IMR-90 (cell line): ENCODE measurements around the gene SUN1.
"Not testable (repeated sequence)": the region's sequence is repeated elsewhere in the genome, so short reads cannot be mapped to it uniquely, and the experiment has no call there.

Experiments used
- CHD1 ChIP-seq: IDR thresholded peaks from 2 replicates; pipeline ENCODE4 v1.6.1; 2012; ENCODE audit warnings: low read depth, low read length, improper control_type of control experiment
- MAFK ChIP-seq: IDR thresholded peaks from 2 replicates; pipeline ENCODE4 v1.6.1; 2012; ENCODE audit warnings: low read depth, low read length, improper control_type of control experiment
- MAZ ChIP-seq: IDR thresholded peaks from 2 replicates; pipeline ENCODE4 v1.6.1; 2012; ENCODE audit warnings: low read depth, mild to moderate bottlenecking, low read length, improper control_type of control experiment, moderate library complexity, borderline replicate concordance
- POLR2A ChIP-seq: IDR thresholded peaks from 2 replicates; pipeline ENCODE4 v1.6.1; 2012; ENCODE audit warnings: mild to moderate bottlenecking, low read depth, low read length
- RCOR1 ChIP-seq: IDR thresholded peaks from 2 replicates; pipeline ENCODE4 v1.6.1; 2012; ENCODE audit warnings: mild to moderate bottlenecking, low read length, improper control_type of control experiment; ENCODE audit not compliant: insufficient replicate concordance
- RFX5 ChIP-seq: IDR thresholded peaks from 2 replicates; pipeline ENCODE4 v1.8.0; 2012; ENCODE audit warnings: low read depth, mild to moderate bottlenecking, low read length, moderate library complexity
- TF ChIP-seq, protein P1 (sequence below): fragments of 150-350 bp; IDR thresholded peaks from 2 replicates; pipeline ENCODE4 v1.6.1; 2017; ENCODE audit warnings: mild to moderate bottlenecking, antibody characterized with exemption, low read length, low read depth
- TF ChIP-seq, protein P2 (sequence below): conservative IDR thresholded peaks from 2 replicates; pipeline ENCODE4 v1.5.1; 2012; ENCODE audit warnings: mild to moderate bottlenecking, low read depth, low read length, improper control_type of control experiment

DNA sequence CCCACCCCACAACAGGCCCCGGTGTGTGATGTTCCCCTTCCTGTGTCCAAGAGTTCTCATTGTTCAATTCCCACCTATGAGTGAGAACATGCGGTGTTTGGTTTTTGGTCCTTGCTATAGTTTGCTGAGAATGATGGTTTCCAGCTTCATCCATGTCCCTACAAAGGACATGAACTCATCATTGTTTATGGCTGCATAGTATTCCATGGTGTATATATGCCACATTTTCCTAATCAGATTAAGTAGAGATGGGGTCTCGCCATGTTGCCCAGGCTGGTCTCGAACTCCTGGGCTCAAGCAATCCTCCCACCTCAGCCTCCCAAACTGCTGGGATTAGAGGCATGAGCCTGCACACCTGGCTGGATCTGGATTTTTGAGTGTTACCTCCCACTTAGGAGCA is 28.5 kb upstream of the SUN1 start:
- not testable (repeated sequence) for TF ChIP-seq MAFK, MAZ, RFX5, RCOR1, CHD1, POLR2A
- TF ChIP-seq, protein P1, sequence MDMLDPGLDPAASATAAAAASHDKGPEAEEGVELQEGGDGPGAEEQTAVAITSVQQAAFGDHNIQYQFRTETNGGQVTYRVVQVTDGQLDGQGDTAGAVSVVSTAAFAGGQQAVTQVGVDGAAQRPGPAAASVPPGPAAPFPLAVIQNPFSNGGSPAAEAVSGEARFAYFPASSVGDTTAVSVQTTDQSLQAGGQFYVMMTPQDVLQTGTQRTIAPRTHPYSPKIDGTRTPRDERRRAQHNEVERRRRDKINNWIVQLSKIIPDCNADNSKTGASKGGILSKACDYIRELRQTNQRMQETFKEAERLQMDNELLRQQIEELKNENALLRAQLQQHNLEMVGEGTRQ, result not testable (repeated sequence)
- TF ChIP-seq, protein P2, sequence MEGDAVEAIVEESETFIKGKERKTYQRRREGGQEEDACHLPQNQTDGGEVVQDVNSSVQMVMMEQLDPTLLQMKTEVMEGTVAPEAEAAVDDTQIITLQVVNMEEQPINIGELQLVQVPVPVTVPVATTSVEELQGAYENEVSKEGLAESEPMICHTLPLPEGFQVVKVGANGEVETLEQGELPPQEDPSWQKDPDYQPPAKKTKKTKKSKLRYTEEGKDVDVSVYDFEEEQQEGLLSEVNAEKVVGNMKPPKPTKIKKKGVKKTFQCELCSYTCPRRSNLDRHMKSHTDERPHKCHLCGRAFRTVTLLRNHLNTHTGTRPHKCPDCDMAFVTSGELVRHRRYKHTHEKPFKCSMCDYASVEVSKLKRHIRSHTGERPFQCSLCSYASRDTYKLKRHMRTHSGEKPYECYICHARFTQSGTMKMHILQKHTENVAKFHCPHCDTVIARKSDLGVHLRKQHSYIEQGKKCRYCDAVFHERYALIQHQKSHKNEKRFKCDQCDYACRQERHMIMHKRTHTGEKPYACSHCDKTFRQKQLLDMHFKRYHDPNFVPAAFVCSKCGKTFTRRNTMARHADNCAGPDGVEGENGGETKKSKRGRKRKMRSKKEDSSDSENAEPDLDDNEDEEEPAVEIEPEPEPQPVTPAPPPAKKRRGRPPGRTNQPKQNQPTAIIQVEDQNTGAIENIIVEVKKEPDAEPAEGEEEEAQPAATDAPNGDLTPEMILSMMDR, result not testable (repeated sequence)
